Choroid plexus epithelial cell (primary cell): ENCODE results near the gene FBXO30.

Experiments used
- DNase-seq: peaks from one replicate; pipeline ENCODE4 v3.0.0-alpha.2; 2010; ENCODE audit warnings: low read depth
- H3K4me3 ChIP-seq: 2 replicates; pipeline ENCODE4 v1.5.1; 2011; ENCODE audit warnings: low read depth, mild to moderate bottlenecking, control low read depth, low read length, moderate library complexity
- CTCF ChIP-seq: conservative IDR thresholded peaks from 2 replicates; pipeline ENCODE4 v1.5.1; 2011; ENCODE audit warnings: low read depth, mild to moderate bottlenecking, control low read depth, inconsistent platforms, low read length, moderate library complexity

Gene FBXO30

GRCh38 chr6:145813285-145814034 lies 1.1 kb downstream of the FBXO30 start:
- H3K4me3 ChIP-seq: peak overlapping the region; percentile 82
- TF ChIP-seq CTCF: no peak
- peak; percentile 70 for DNase-seq

GRCh38 chr6:145811741-145812140 lies 2.9 kb downstream of the FBXO30 start:
- TF ChIP-seq CTCF: no peak
- H3K4me3 ChIP-seq: no peak overlapping the region
- DNase-seq: no peak

GRCh38 chr6:145809785-145810184 lies 4.8 kb downstream of the FBXO30 start:
- TF ChIP-seq CTCF: no peak
- peak; percentile 74 for DNase-seq
- H3K4me3 ChIP-seq: no peak overlapping the region

- no peak overlapping the region for H3K4me3 ChIP-seq
- no peak for TF ChIP-seq CTCF
- peak; percentile 39 for DNase-seq
Measured at GRCh38 chr6:145809211-145809610, 5.4 kb downstream of the FBXO30 start.

GRCh38 chr6:145808239-145808638 lies 6.4 kb downstream of the FBXO30 start:
- no peak overlapping the region for H3K4me3 ChIP-seq
- TF ChIP-seq CTCF: no peak
- DNase-seq: no peak

GRCh38 chr6:145802141-145802540 lies 12.5 kb downstream of the FBXO30 start:
- H3K4me3 ChIP-seq: no peak overlapping the region
- no peak for TF ChIP-seq CTCF
- DNase-seq: no peak

GRCh38 chr6:145801021-145801420 lies 13.6 kb downstream of the FBXO30 start:
- H3K4me3 ChIP-seq: no peak overlapping the region
- no peak for DNase-seq
- no peak for TF ChIP-seq CTCF
